Activated B cell treated with CpG ODN at 0.5 μM for 24 hours (primary cell): ENCODE results near the gene RIOK3. TPM values are rescaled to one million over a fixed set of nuclear protein-coding genes. Genes with fewer than 3 reads are reported as not detected.
A peak's percentile ranks its signal among the peaks of the same experiment; 100 is the strongest.

Experiments used
- ATAC-seq: fragments of 200-7000 bp; cut with Tn5 transposase; one replicate; pipeline ENCODE4 v1.10.0; 2021; ENCODE audit warnings: low read depth, mild to moderate bottlenecking, moderate library complexity
- CTCF ChIA-PET: fragments of 350-600 bp; sonication (Branson Sonifier 250); formaldehyde crosslinking; loops from one replicate; lab custom pipeline; 2021; ENCODE audit warnings: antibody characterized with exemption; lab: Charles Lee
- POLR2A ChIA-PET: fragments of 350-600 bp; sonication (Branson Sonifier 250); formaldehyde crosslinking; loops from one replicate; lab custom pipeline; 2021; ENCODE audit warnings: antibody characterized with exemption; lab: Charles Lee
- DNase-seq: peaks from one replicate; pipeline ENCODE4 v3.0.0; 2022
- H3K27ac Mint-ChIP-seq: one replicate; pipeline ENCODE4 v1.8.0; 2020; ENCODE audit warnings: mixed read lengths
- H3K27me3 Mint-ChIP-seq: one replicate; pipeline ENCODE4 v1.8.0; 2021; ENCODE audit warnings: mixed read lengths
- H3K36me3 Mint-ChIP-seq: one replicate; pipeline ENCODE4 v1.8.0; 2021; ENCODE audit warnings: low read depth, mixed read lengths
- H3K4me1 Mint-ChIP-seq: one replicate; pipeline ENCODE4 v1.8.0; 2021; ENCODE audit warnings: mixed read lengths
- H3K4me3 Mint-ChIP-seq: one replicate; pipeline ENCODE4 v1.8.0; 2020; ENCODE audit warnings: mild to moderate bottlenecking, mixed read lengths
- H3K9me3 Mint-ChIP-seq: one replicate; pipeline ENCODE4 v1.8.0; 2020; ENCODE audit warnings: mixed read lengths
- CTCF ChIP-seq: fragments of 200-600 bp; IDR thresholded peaks from one replicate; pipeline ENCODE4 v1.8.0; 2022; ENCODE audit warnings: antibody characterized with exemption, mild to moderate bottlenecking
- intact Hi-C: fragments of 100-400 bp; cut with micrococcal nuclease; formaldehyde crosslinking; loops from one replicate; pipeline ENCODE4 v1.15.1; 2024
- total RNA-seq: library from RNA; stranded (reverse); gene quantifications from 2 replicates; pipeline ENCODE4 v1.2.3, GENCODE V29; 2022

The RIOK3 gene
- total RNA-seq, 1 donor from 2014 or later, result 92.4 TPM

GRCh38 chr18:23438046-23438377, 15.1 kb upstream of the RIOK3 start:
- intact Hi-C loops, result no loop called here
- Mint-ChIP-seq H3K4me1 (peaks cover 14% of the 10 kb centered on the region), H3K27ac (peak overlapping the region; percentile 46), H3K4me3 (peak overlapping the region; percentile 93), H3K9me3 (no peaks in the 10 kb centered on the region), H3K36me3 (peaks cover 5% of the 10 kb centered on the region), H3K27me3 (no peaks in the 10 kb centered on the region)
- CTCF ChIA-PET, result interaction anchor here (0.8 kb wide), 1 partner anchor 26 kb away, joined by 3 read pairs; no protein-coding TSS in a partner anchor
- no peak for ATAC-seq
- DNase-seq, result no peak
- POLR2A ChIA-PET, result interaction anchor here (0.6 to 1.5 kb wide), 6 partner anchors 9 to 505 kb away, joined by 3 to 4 read pairs (median 4); partner anchors contain the start of gene RBBP8
- TF ChIP-seq CTCF, result no peak

GRCh38 chr18:23438608-23439366, 14.3 kb upstream of the RIOK3 start:
- no peak overlapping the region for H3K27ac Mint-ChIP-seq
- H3K27me3 Mint-ChIP-seq, result no peaks in the 10 kb centered on the region
- no peak for TF ChIP-seq CTCF
- H3K9me3 Mint-ChIP-seq, result no peaks in the 10 kb centered on the region
- H3K4me1 Mint-ChIP-seq, result peaks cover 14% of the 10 kb centered on the region
- DNase-seq (no peak), ATAC-seq (no peak)
- intact Hi-C loops, result no loop called here
- CTCF ChIA-PET, result no interaction called here
- H3K4me3 Mint-ChIP-seq, result peak overlapping the region; percentile 93
- POLR2A ChIA-PET, result no interaction called here
- peaks cover 5% of the 10 kb centered on the region for H3K36me3 Mint-ChIP-seq

GRCh38 chr18:23440131-23440530, 13.0 kb upstream of the RIOK3 start:
- no peak for TF ChIP-seq CTCF
- CTCF ChIA-PET, result no interaction called here
- H3K27ac Mint-ChIP-seq, result no peak overlapping the region
- intact Hi-C loops, result no loop called here
- no peaks in the 10 kb centered on the region for H3K9me3 Mint-ChIP-seq
- no peaks in the 10 kb centered on the region for H3K27me3 Mint-ChIP-seq
- H3K36me3 Mint-ChIP-seq, result peaks cover 5% of the 10 kb centered on the region
- DNase-seq, result no peak
- no peak for ATAC-seq
- peaks cover 14% of the 10 kb centered on the region for H3K4me1 Mint-ChIP-seq
- peak overlapping the region; percentile 29 for H3K4me3 Mint-ChIP-seq
- POLR2A ChIA-PET, result interaction anchor here (0.5 kb wide), 1 partner anchor 47 kb away, joined by 4 read pairs; no protein-coding TSS in a partner anchor

GRCh38 chr18:23442958-23443357, 10.1 kb upstream of the RIOK3 start:
- Mint-ChIP-seq H3K4me1 (peaks cover 4% of the 10 kb centered on the region), H3K27me3 (no peaks in the 10 kb centered on the region), H3K36me3 (no peaks in the 10 kb centered on the region), H3K9me3 (no peaks in the 10 kb centered on the region), H3K27ac (no peak overlapping the region), H3K4me3 (no peak overlapping the region)
- intact Hi-C loops, result no loop called here
- no peak for DNase-seq
- no peak for ATAC-seq
- ChIA-PET CTCF (no interaction called here), POLR2A (interaction anchor here (0.7 to 1.2 kb wide), 2 partner anchors 10 to 14 kb away, joined by 5 to 6 read pairs; partner anchors contain the start of gene RIOK3)
- no peak for TF ChIP-seq CTCF

GRCh38 chr18:23448291-23448690, 4.8 kb upstream of the RIOK3 start:
- Mint-ChIP-seq H3K27ac (no peak overlapping the region), H3K4me3 (no peak overlapping the region), H3K27me3 (no peaks in the 10 kb centered on the region), H3K36me3 (peaks cover 2% of the 10 kb centered on the region), H3K9me3 (peaks cover 3% of the 10 kb centered on the region), H3K4me1 (peaks cover 27% of the 10 kb centered on the region)
- ChIA-PET POLR2A (no interaction called here), CTCF (interaction anchor here (1.4 kb wide), 1 partner anchor 50 kb away, joined by 3 read pairs; no protein-coding TSS in a partner anchor)
- DNase-seq (no peak), ATAC-seq (no peak)
- TF ChIP-seq CTCF, result no peak
- intact Hi-C loops, result no loop called here
